ENCODE measurements around the gene UTF1.

The UTF1 gene

DNA sequence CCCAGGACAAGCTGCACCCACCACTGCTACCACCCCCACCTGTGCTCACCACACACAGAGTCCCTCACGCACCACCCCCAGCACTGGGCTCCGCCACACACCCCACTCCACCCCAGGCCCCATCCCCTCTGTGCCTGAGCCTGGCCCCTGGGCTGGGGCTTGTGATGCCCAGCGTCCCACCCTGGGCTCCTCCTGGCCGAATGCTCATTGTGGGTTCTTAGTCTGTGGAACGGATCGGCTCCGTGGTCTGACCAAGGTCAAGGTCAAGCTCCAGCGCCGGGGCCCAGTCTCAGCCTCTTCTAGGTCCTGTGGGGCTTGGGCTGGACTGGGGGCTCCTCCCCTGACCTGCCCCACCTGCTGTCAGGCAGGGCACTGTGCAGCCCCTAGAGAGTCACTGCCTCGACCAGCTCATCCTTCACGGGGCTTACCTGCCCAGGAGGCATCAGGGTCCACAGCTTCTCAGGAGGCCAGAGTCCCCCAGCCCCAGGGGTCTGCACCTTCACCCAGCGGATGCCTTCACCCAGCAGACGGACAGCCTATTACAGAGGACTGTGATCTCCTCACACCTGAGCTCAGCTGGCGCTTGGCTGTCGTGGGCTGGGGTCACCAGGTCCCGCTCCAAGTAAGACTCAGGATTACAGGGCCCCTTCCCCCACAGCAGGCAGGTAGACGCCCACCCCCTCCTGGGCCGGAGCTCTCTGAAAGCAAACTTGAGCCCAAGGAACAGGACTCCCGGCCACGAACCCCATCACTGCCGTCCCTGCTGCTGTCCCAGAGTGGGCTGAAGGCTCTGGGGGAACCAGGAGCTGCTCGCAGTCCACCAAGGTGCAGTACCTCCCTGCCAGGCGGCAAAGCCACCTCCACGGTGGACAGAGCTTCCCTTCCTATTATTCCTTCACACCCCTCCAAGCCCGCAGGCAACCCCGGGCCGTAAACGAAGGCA is 15.3 kb upstream of the UTF1 start:
- Histone ChIP-seq H3K27me3 (replicated peaks in 2 of 5; ENCODE audit: control insufficient read depth in 4 of 5, insufficient read depth in 5 of 5, low read length in 4 of 5) (peaks cover 0 to 37% (median 6%) of the 10 kb centered on the region in 5 experiments), H3K9me3 (ENCODE audit: control extremely low read depth in 1 of 5, control insufficient read depth in 4 of 5, insufficient read depth in 2 of 5, low read depth in 1 of 5, low read length in 4 of 5) (no peaks in the 10 kb centered on the region), H3K27ac (ENCODE audit: insufficient read depth in 1 of 2, low read depth in 1 of 2, low read length in 2 of 2, poor library complexity in 1 of 2, severe bottlenecking in 2 of 2) (no peak overlapping the region), H3K4me1 (ENCODE audit: control extremely low read depth in 1 of 4, control insufficient read depth in 4 of 4, insufficient read depth in 4 of 4, low read length in 3 of 4) (no peaks in the 10 kb centered on the region), H3K4me3 (ENCODE audit: control insufficient read depth in 1 of 7, extremely low read depth in 1 of 7, insufficient read depth in 4 of 7, low read depth in 2 of 7, low read length in 6 of 7) (no peak overlapping the region), H3K36me3 (ENCODE audit: control insufficient read depth in 4 of 4, insufficient read depth in 4 of 4, low read length in 3 of 4) (no peaks in the 10 kb centered on the region)
- 85% methylated on average over 20 of the region's 28 CpGs for WGBS (ENCODE audit: insufficient coverage)
- ChIA-PET POLR2A (no interaction called here), CTCF (interaction anchor here (1.0 kb wide), 1 partner anchor 31 kb away, joined by 3 read pairs; no protein-coding TSS in a partner anchor)
- DNase-seq: no peak

DNA sequence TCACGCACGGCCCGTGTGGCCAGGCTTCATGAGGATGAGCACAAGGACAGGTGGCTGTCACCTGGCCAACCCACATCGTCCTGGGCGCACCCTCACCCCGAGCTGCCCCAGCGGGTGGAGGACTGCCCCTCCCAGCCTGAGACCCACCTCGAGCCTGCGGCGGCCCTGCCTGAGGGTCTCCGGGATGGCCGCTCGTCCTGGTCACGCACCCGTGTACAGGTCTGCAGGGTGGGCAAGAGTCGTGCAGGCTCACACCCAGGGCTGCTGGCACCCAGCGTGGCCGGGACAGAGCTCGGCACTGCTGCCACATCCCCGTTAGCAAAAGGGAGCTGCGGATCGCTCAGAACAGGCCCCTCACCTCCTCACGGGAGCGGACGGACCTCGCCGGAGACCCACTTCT is 14.4 kb upstream of the UTF1 start:
- H3K4me3 ChIP-seq (ENCODE audit: control insufficient read depth in 1 of 7, extremely low read depth in 1 of 7, insufficient read depth in 4 of 7, low read depth in 2 of 7, low read length in 6 of 7): no peak overlapping the region
- no peak overlapping the region for H3K27ac ChIP-seq (ENCODE audit: insufficient read depth in 1 of 2, low read depth in 1 of 2, low read length in 2 of 2, poor library complexity in 1 of 2, severe bottlenecking in 2 of 2)
- no peaks in the 10 kb centered on the region for H3K4me1 ChIP-seq (ENCODE audit: control extremely low read depth in 1 of 4, control insufficient read depth in 4 of 4, insufficient read depth in 4 of 4, low read length in 3 of 4)
- H3K36me3 ChIP-seq (ENCODE audit: control insufficient read depth in 4 of 4, insufficient read depth in 4 of 4, low read length in 3 of 4): no peaks in the 10 kb centered on the region
- DNase-seq: no peak
- WGBS (ENCODE audit: insufficient coverage): 96% methylated on average over 27 of the region's 27 CpGs
- H3K27me3 ChIP-seq (replicated peaks in 2 of 5; ENCODE audit: control insufficient read depth in 4 of 5, insufficient read depth in 5 of 5, low read length in 4 of 5): peaks cover 0 to 39% (median 6%) of the 10 kb centered on the region in 5 experiments
- POLR2A ChIA-PET: no interaction called here
- CTCF ChIA-PET: no interaction called here
- no peaks in the 10 kb centered on the region for H3K9me3 ChIP-seq (ENCODE audit: control extremely low read depth in 1 of 5, control insufficient read depth in 4 of 5, insufficient read depth in 2 of 5, low read depth in 1 of 5, low read length in 4 of 5)

DNA sequence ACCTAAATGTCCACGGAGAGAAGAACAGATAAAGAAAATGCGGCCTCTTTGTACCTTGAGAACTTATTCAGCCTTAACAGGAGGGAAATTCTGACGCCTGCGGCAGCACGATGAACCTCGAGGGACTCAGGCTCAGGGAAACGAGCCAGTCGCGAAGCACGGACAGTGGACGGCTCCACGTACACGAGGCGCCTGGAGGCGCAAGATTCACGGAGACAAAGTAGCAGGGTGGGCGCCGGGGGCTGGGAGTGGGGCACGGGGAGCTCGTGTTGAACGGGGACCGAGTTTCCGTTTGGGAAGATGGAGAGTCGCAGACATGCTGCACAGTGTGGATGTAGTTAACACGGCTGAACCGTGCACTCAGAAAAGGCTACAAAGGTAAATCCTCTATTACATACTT is 13.2 kb upstream of the UTF1 start:
- no peak overlapping the region for H3K4me3 ChIP-seq (ENCODE audit: control insufficient read depth in 1 of 7, extremely low read depth in 1 of 7, insufficient read depth in 4 of 7, low read depth in 2 of 7, low read length in 6 of 7)
- POLR2A ChIA-PET: no interaction called here
- H3K27me3 ChIP-seq (replicated peaks in 2 of 5; ENCODE audit: control insufficient read depth in 4 of 5, insufficient read depth in 5 of 5, low read length in 4 of 5): peaks cover 0 to 45% (median 10%) of the 10 kb centered on the region in 5 experiments
- DNase-seq: no peak
- 85% methylated on average over 24 of the region's 26 CpGs for WGBS (ENCODE audit: insufficient coverage)
- no peaks in the 10 kb centered on the region for H3K36me3 ChIP-seq (ENCODE audit: control insufficient read depth in 4 of 4, insufficient read depth in 4 of 4, low read length in 3 of 4)
- CTCF ChIA-PET: interaction anchor here (0.6 kb wide), 1 partner anchor 10 kb away, joined by 3 read pairs; no protein-coding TSS in a partner anchor
- H3K27ac ChIP-seq (ENCODE audit: insufficient read depth in 1 of 2, low read depth in 1 of 2, low read length in 2 of 2, poor library complexity in 1 of 2, severe bottlenecking in 2 of 2): no peak overlapping the region
- no peaks in the 10 kb centered on the region for H3K9me3 ChIP-seq (ENCODE audit: control extremely low read depth in 1 of 5, control insufficient read depth in 4 of 5, insufficient read depth in 2 of 5, low read depth in 1 of 5, low read length in 4 of 5)
- no peaks in the 10 kb centered on the region for H3K4me1 ChIP-seq (ENCODE audit: control extremely low read depth in 1 of 4, control insufficient read depth in 4 of 4, insufficient read depth in 4 of 4, low read length in 3 of 4)

DNA sequence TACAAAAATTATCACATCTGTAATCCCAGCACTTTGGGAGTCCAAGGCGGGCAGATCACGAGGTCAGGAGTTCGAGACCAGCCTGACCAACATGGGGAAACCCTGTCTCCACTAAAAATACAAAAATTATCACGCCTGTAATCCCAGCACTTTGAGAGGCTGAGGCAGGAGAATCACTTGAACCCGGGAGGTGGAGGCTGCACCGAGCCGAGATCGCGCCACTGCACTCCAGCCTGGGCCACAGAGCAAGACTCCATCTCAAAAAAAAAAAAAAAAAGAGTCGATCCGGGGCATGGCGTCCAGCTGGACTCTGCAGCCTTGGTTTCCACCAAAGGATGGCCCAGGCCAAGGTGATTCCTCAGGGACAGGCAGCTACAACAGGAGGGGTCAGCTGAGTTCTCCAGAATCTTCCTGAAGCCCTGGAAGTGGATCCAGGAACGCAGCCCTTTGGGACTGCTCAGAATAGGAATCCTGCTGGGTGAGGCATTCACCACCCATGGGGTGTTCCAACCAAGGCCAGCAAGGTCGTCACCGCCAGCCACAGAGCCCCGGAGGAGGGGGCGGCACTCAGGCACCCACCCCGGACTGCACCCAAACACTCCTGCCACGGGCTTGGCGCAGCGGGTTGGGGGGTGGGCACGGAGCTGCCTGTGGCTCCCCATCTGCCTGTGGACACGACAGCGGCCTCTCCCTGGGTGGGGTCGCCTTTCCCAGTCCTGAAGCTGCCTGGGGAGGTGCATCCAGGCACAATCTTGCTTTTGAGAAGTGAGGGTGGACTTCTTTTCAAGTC is 12.0 kb upstream of the UTF1 start:
- WGBS (ENCODE audit: insufficient coverage): 95% methylated on average over 13 of the region's 25 CpGs
- Histone ChIP-seq H3K27ac (ENCODE audit: insufficient read depth in 1 of 2, low read depth in 1 of 2, low read length in 2 of 2, poor library complexity in 1 of 2, severe bottlenecking in 2 of 2) (no peak overlapping the region), H3K27me3 (replicated peaks in 2 of 5; ENCODE audit: control insufficient read depth in 4 of 5, insufficient read depth in 5 of 5, low read length in 4 of 5) (peaks cover 0 to 45% (median 10%) of the 10 kb centered on the region in 5 experiments), H3K4me3 (ENCODE audit: control insufficient read depth in 1 of 7, extremely low read depth in 1 of 7, insufficient read depth in 4 of 7, low read depth in 2 of 7, low read length in 6 of 7) (no peak overlapping the region), H3K4me1 (ENCODE audit: control extremely low read depth in 1 of 4, control insufficient read depth in 4 of 4, insufficient read depth in 4 of 4, low read length in 3 of 4) (no peaks in the 10 kb centered on the region), H3K9me3 (ENCODE audit: control extremely low read depth in 1 of 5, control insufficient read depth in 4 of 5, insufficient read depth in 2 of 5, low read depth in 1 of 5, low read length in 4 of 5) (no peaks in the 10 kb centered on the region), H3K36me3 (ENCODE audit: control insufficient read depth in 4 of 4, insufficient read depth in 4 of 4, low read length in 3 of 4) (no peaks in the 10 kb centered on the region)
- ChIA-PET CTCF (no interaction called here), POLR2A (no interaction called here)
- no peak for DNase-seq

DNA sequence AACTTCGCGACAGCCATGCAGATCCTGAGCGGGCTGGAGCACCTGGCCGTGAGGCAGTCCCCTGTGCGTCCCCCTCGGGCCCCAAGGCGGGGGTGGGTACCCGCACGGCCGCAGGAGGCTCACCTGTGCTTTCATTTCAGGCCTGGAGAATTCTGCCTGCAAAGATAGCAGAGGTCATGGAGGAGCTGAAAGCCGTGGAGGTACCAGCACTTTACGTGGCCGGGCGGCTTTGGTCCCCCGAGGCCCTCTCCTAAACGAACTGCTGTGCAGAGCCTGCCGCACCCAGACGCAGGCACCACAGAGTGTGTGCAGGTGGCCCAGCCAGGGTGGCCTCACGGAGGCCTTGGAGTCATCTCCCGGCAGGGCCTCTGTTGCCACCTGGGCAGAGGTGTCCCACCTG is 11.1 kb upstream of the UTF1 start:
- H3K4me1 ChIP-seq (ENCODE audit: control extremely low read depth in 1 of 4, control insufficient read depth in 4 of 4, insufficient read depth in 4 of 4, low read length in 3 of 4): no peaks in the 10 kb centered on the region
- no peak for DNase-seq
- CTCF ChIA-PET: no interaction called here
- H3K27ac ChIP-seq (ENCODE audit: insufficient read depth in 1 of 2, low read depth in 1 of 2, low read length in 2 of 2, poor library complexity in 1 of 2, severe bottlenecking in 2 of 2): no peak overlapping the region
- no peaks in the 10 kb centered on the region for H3K9me3 ChIP-seq (ENCODE audit: control extremely low read depth in 1 of 5, control insufficient read depth in 4 of 5, insufficient read depth in 2 of 5, low read depth in 1 of 5, low read length in 4 of 5)
- POLR2A ChIA-PET: no interaction called here
- H3K4me3 ChIP-seq (ENCODE audit: control insufficient read depth in 1 of 7, extremely low read depth in 1 of 7, insufficient read depth in 4 of 7, low read depth in 2 of 7, low read length in 6 of 7): no peak overlapping the region
- H3K36me3 ChIP-seq (ENCODE audit: control insufficient read depth in 4 of 4, insufficient read depth in 4 of 4, low read length in 3 of 4): no peaks in the 10 kb centered on the region
- 89% methylated on average over 20 of the region's 20 CpGs for WGBS (ENCODE audit: insufficient coverage)
- H3K27me3 ChIP-seq (replicated peaks in 2 of 5; ENCODE audit: control insufficient read depth in 4 of 5, insufficient read depth in 5 of 5, low read length in 4 of 5): peaks cover 0 to 47% (median 10%) of the 10 kb centered on the region in 5 experiments

DNA sequence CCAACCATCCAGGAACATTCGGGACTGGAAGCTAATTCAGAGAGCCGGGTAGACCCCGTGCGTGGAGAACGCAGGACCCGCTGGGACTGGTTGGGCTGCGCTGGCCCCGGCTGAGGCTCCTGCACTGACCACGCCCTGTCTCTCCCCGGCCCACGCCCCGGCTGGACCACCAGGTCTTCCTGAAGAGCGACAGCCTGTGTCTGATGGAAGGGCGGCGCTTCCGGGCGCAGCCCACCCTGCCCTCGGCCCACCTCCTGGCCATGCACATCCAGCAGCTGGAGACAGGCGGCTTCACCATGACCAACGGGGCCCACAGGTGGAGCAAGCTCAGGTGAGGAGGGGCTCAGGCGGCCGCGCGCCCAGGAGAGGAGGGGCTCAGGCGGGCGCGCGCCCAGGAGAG is 10.2 kb upstream of the UTF1 start:
- DNase-seq: no peak
- Histone ChIP-seq H3K4me1 (ENCODE audit: control extremely low read depth in 1 of 4, control insufficient read depth in 4 of 4, insufficient read depth in 4 of 4, low read length in 3 of 4) (no peaks in the 10 kb centered on the region), H3K27ac (ENCODE audit: insufficient read depth in 1 of 2, low read depth in 1 of 2, low read length in 2 of 2, poor library complexity in 1 of 2, severe bottlenecking in 2 of 2) (no peak overlapping the region), H3K36me3 (ENCODE audit: control insufficient read depth in 4 of 4, insufficient read depth in 4 of 4, low read length in 3 of 4) (no peaks in the 10 kb centered on the region), H3K9me3 (ENCODE audit: control extremely low read depth in 1 of 5, control insufficient read depth in 4 of 5, insufficient read depth in 2 of 5, low read depth in 1 of 5, low read length in 4 of 5) (no peaks in the 10 kb centered on the region), H3K4me3 (ENCODE audit: control insufficient read depth in 1 of 7, extremely low read depth in 1 of 7, insufficient read depth in 4 of 7, low read depth in 2 of 7, low read length in 6 of 7) (no peak overlapping the region), H3K27me3 (replicated peaks in 2 of 5; ENCODE audit: control insufficient read depth in 4 of 5, insufficient read depth in 5 of 5, low read length in 4 of 5) (peaks cover 0 to 56% (median 10%) of the 10 kb centered on the region in 5 experiments)
- POLR2A ChIA-PET: no interaction called here
- CTCF ChIA-PET: interaction anchor here (0.9 kb wide), 1 partner anchor 13 kb away, joined by 3 read pairs; no protein-coding TSS in a partner anchor
- 18% methylated on average over 14 of the region's 28 CpGs for WGBS (ENCODE audit: insufficient coverage)

DNA sequence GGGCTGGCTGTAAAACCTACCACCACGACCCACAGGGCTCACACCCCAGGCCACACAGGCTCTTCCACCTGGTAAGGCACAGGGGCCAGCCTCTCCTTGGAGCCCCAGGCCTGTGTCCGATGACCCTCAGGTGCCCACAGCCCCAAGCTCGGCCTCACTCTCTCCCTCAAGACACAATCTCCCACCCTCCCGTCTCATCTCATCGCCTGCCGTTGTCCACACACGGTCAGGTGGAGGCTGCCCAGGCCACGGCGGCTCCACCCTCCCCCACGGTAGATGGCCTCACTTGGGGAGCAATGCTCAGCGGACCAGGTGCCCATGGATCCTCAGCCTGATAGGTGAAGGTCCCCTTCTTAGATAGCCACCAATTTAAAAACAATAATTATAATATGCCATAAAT is 8.7 kb upstream of the UTF1 start:
- Histone ChIP-seq H3K4me1 (ENCODE audit: control extremely low read depth in 1 of 4, control insufficient read depth in 4 of 4, insufficient read depth in 4 of 4, low read length in 3 of 4) (peaks cover 0 to 8% (median 5%) of the 10 kb centered on the region in 4 experiments), H3K9me3 (ENCODE audit: control extremely low read depth in 1 of 5, control insufficient read depth in 4 of 5, insufficient read depth in 2 of 5, low read depth in 1 of 5, low read length in 4 of 5) (no peaks in the 10 kb centered on the region), H3K27ac (ENCODE audit: insufficient read depth in 1 of 2, low read depth in 1 of 2, low read length in 2 of 2, poor library complexity in 1 of 2, severe bottlenecking in 2 of 2) (no peak overlapping the region), H3K4me3 (ENCODE audit: control insufficient read depth in 1 of 7, extremely low read depth in 1 of 7, insufficient read depth in 4 of 7, low read depth in 2 of 7, low read length in 6 of 7) (no peak overlapping the region), H3K36me3 (ENCODE audit: control insufficient read depth in 4 of 4, insufficient read depth in 4 of 4, low read length in 3 of 4) (no peaks in the 10 kb centered on the region), H3K27me3 (replicated peaks in 2 of 5; ENCODE audit: control insufficient read depth in 4 of 5, insufficient read depth in 5 of 5, low read length in 4 of 5) (peaks cover 0 to 59% (median 10%) of the 10 kb centered on the region in 5 experiments)
- ChIA-PET CTCF (no interaction called here), POLR2A (no interaction called here)
- DNase-seq: no peak
- WGBS (ENCODE audit: insufficient coverage): 98% methylated on average over 9 of the region's 11 CpGs
